HCT116 (cell line): Measurements from ENCODE around the gene PLEKHA5. TPM values are rescaled to one million over a fixed set of nuclear protein-coding genes. Genes with fewer than 3 reads are reported as not detected.

ENCODE experiments used
- ATAC-seq: fragments of 200-7000 bp; cut with Tn5 transposase; 2 replicates; pipeline ENCODE4 v1.9.1; 2020; ENCODE audit warnings: mild to moderate bottlenecking, moderate library complexity
- BruUV-seq: library from RNA; stranded (reverse); fragments of 400-500 nt; replicated peaks from 2 replicates; lab custom pipeline; 2021; lab: Mats Ljungman, UMichigan
- CTCF ChIA-PET: fragments of 300-600 bp; sonication (Branson Sonifier 250); formaldehyde crosslinking; loops from one replicate; lab custom pipeline; 2021; ENCODE audit warnings: antibody characterized with exemption; lab: Charles Lee
- POLR2A ChIA-PET: fragments of 300-600, 350-600 bp; sonication (Branson Sonifier 250); formaldehyde crosslinking; loops from one replicate; lab custom pipeline; 2021; ENCODE audit warnings: antibody characterized with exemption; lab: Charles Lee
- RAD21 ChIA-PET, 2 experiments: fragments of 300-600 bp; sonication (Branson Sonifier 250); formaldehyde crosslinking; loops; one replicate each; lab custom pipeline; 2023; ENCODE audit warnings: low total read pairs in 2 of 2; ENCODE audit not compliant: uncharacterized antibody in 2 of 2, unreplicated experiment in 2 of 2, low non-redundant PET in 1 of 2; lab: Charles Lee
- DNase-seq: peaks from one replicate; pipeline ENCODE4 v3.0.0-alpha.2; 2010; ENCODE audit warnings: low read depth, low spot score
- H2AFZ ChIP-seq: fragments of 200-600 bp; shearing (Covaris generic), sonication (generic); 2 replicates; pipeline ENCODE4 v1.6.1; 2017; ENCODE audit warnings: low read depth, mixed run types, mixed read lengths, antibody characterized with exemption, low read length; ENCODE audit not compliant: poor library complexity, severe bottlenecking
- H3K27ac ChIP-seq: 2 replicates; pipeline ENCODE4 v1.5.1; 2012; ENCODE audit warnings: low read depth, low read length
- H3K27me3 ChIP-seq: fragments of 200-600 bp; sonication (generic); 2 replicates; pipeline ENCODE4 v1.6.1; 2016; ENCODE audit warnings: mixed run types, low read length, mixed read lengths; ENCODE audit not compliant: insufficient read depth
- H3K36me3 ChIP-seq, 2 experiments: fragments of 200-500 bp in 1 of 2; fragments of 200-600 bp in 1 of 2; sonication (Bioruptor generic) in 1 of 2; sonication (generic) in 1 of 2; 2 replicates each; pipeline versions ENCODE4 v1.5.1 to v1.6.1; 2014 to 2016; ENCODE audit warnings: low read length in 2 of 2, inconsistent platforms in 1 of 2, mixed read lengths in 1 of 2, mixed run types in 1 of 2; ENCODE audit not compliant: insufficient read depth in 2 of 2, control insufficient read depth in 1 of 2
- H3K4me1 ChIP-seq, 2 experiments: fragments of 200-600 bp in 1 of 2; sonication (generic) in 1 of 2; 2 replicates each; pipeline versions ENCODE4 v1.5.1 to v1.6.1; 2012 to 2017; ENCODE audit warnings: low read length in 2 of 2, inconsistent platforms in 1 of 2, mild to moderate bottlenecking in 1 of 2, mixed read lengths in 1 of 2, mixed run types in 1 of 2, moderate library complexity in 1 of 2; ENCODE audit not compliant: insufficient read depth in 2 of 2, control insufficient read depth in 1 of 2
- H3K4me2 ChIP-seq: fragments of 200-600 bp; sonication (generic); 2 replicates; pipeline ENCODE4 v1.6.1; 2017; ENCODE audit warnings: mixed run types, low read length, mixed read lengths
- H3K4me3 ChIP-seq, 2 experiments: fragments of 200-600 bp in 1 of 2; sonication (generic) in 1 of 2; replicated peaks in 1 of 2; 2 replicates each; pipeline ENCODE4 v1.5.1; 2011 to 2016; ENCODE audit warnings: low read length in 2 of 2, control low read depth in 1 of 2, low read depth in 1 of 2, mild to moderate bottlenecking in 1 of 2, mixed read lengths in 1 of 2, mixed run types in 1 of 2
- H3K79me2 ChIP-seq: fragments of 200-600 bp; sonication (generic); 2 replicates; pipeline ENCODE4 v1.6.1; 2017; ENCODE audit warnings: mild to moderate bottlenecking, mixed run types, low read length, moderate library complexity, mixed read lengths; ENCODE audit not compliant: insufficient read depth
- H3K9ac ChIP-seq: fragments of 200-600 bp; sonication (generic); 2 replicates; pipeline ENCODE4 v1.6.1; 2016; ENCODE audit warnings: low read length, mixed read lengths
- H3K9me2 ChIP-seq: fragments of 200-600 bp; sonication (generic), shearing (Covaris generic); 2 replicates; pipeline ENCODE4 v1.6.1; 2017; ENCODE audit warnings: mixed run types, mild to moderate bottlenecking, moderate library complexity; ENCODE audit not compliant: insufficient read depth
- H3K9me3 ChIP-seq, 2 experiments: fragments of 200-500 bp in 1 of 2; fragments of 200-600 bp in 1 of 2; sonication (Bioruptor generic) in 1 of 2; sonication (generic) in 1 of 2; 2 replicates each; pipeline ENCODE4 v1.6.1; 2014 to 2017; ENCODE audit warnings: low read length in 2 of 2, mixed read lengths in 2 of 2, inconsistent platforms in 1 of 2, low read depth in 1 of 2, mild to moderate bottlenecking in 1 of 2, mixed run types in 1 of 2, moderate library complexity in 1 of 2; ENCODE audit not compliant: control insufficient read depth in 1 of 2, insufficient read depth in 1 of 2
- H4K20me1 ChIP-seq: fragments of 200-600 bp; sonication (generic), shearing (Covaris generic); 2 replicates; pipeline ENCODE4 v1.6.1; 2017; ENCODE audit warnings: mixed run types, mild to moderate bottlenecking, moderate library complexity; ENCODE audit not compliant: insufficient read depth
- CBX3 ChIP-seq: IDR thresholded peaks from 2 replicates; pipeline ENCODE4 v1.6.1; 2012; ENCODE audit warnings: low read depth
- CEBPB ChIP-seq: IDR thresholded peaks from 2 replicates; pipeline ENCODE4 v1.6.1; 2012; ENCODE audit warnings: low read depth
- ELF1 ChIP-seq: IDR thresholded peaks from 2 replicates; pipeline ENCODE4 v1.6.1; 2012; ENCODE audit warnings: low read depth, borderline replicate concordance
- EZH2 ChIP-seq: fragments of 200-600 bp; sonication (generic); IDR thresholded peaks from 2 replicates; pipeline ENCODE4 v1.6.1; 2017; ENCODE audit warnings: antibody characterized with exemption, mixed run types
- EZH2phosphoT487 ChIP-seq: fragments of 200-600 bp; IDR thresholded peaks from 2 replicates; pipeline ENCODE4 v1.6.1; 2018; ENCODE audit warnings: antibody characterized with exemption, borderline replicate concordance
- FOSL1 ChIP-seq: IDR thresholded peaks from 2 replicates; pipeline ENCODE4 v1.6.1; 2012; ENCODE audit warnings: low read depth
- POLR2A ChIP-seq: IDR thresholded peaks from 2 replicates; pipeline ENCODE4 v1.7.0; 2011; ENCODE audit warnings: borderline replicate concordance; ENCODE audit not compliant: insufficient read depth, insufficient read length; ENCODE audit errors: extremely low read depth
- POLR2AphosphoS5 ChIP-seq: IDR thresholded peaks from 2 replicates; pipeline ENCODE4 v1.6.1; 2011; ENCODE audit warnings: mild to moderate bottlenecking, low read depth, low read length, moderate library complexity
- RAD21 ChIP-seq: IDR thresholded peaks from 2 replicates; pipeline ENCODE4 v1.6.1; 2012; ENCODE audit warnings: low read depth, mild to moderate bottlenecking
- YY1 ChIP-seq: IDR thresholded peaks from 2 replicates; pipeline ENCODE4 v1.6.1; 2011; ENCODE audit warnings: low read length, low read depth, moderate library complexity, mild to moderate bottlenecking; ENCODE audit not compliant: insufficient replicate concordance; ENCODE audit errors: extremely low read depth
- ZFX ChIP-seq: fragments of 450-650 bp; IDR thresholded peaks from 2 replicates; pipeline ENCODE4 v1.6.1; 2017
- intact Hi-C: fragments of 100-400 bp; cut with micrococcal nuclease; formaldehyde crosslinking; loops from 2 replicates; pipeline ENCODE4 v1.10.0; 2022
- total RNA-seq: library from RNA; stranded (reverse); gene quantifications from one replicate; pipeline ENCODE4 v1.2.1, GENCODE V29; 2021; ENCODE audit not compliant: unreplicated experiment
- TF ChIP-seq, protein P1 (sequence below): IDR thresholded peaks from 2 replicates; pipeline ENCODE4 v1.6.1; 2012; ENCODE audit warnings: low read depth
- TF ChIP-seq, protein P2 (sequence below): IDR thresholded peaks from 2 replicates; pipeline ENCODE4 v1.6.1; 2012
- TF ChIP-seq, protein P3 (sequence below), 3 experiments: fragments of 200-600 bp in 1 of 3; sonication (generic) in 1 of 3; IDR thresholded peaks in 2 of 3; conservative IDR thresholded peaks in 1 of 3; 2 replicates each; pipeline ENCODE4 v1.5.1; 2012 to 2017; ENCODE audit warnings: low read depth in 2 of 3, low read length in 2 of 3, antibody characterized with exemption in 1 of 3, borderline replicate concordance in 1 of 3, control low read depth in 1 of 3, mild to moderate bottlenecking in 1 of 3, mixed read lengths in 1 of 3, mixed run types in 1 of 3, moderate library complexity in 1 of 3; ENCODE audit not compliant: insufficient read depth in 1 of 3
- TF ChIP-seq, protein P4 (sequence below): IDR thresholded peaks from 2 replicates; pipeline ENCODE4 v1.6.1; 2012

Gene PLEKHA5
- total RNA-seq, 1 experiment from 2014 or later: 18.9 TPM

DNA sequence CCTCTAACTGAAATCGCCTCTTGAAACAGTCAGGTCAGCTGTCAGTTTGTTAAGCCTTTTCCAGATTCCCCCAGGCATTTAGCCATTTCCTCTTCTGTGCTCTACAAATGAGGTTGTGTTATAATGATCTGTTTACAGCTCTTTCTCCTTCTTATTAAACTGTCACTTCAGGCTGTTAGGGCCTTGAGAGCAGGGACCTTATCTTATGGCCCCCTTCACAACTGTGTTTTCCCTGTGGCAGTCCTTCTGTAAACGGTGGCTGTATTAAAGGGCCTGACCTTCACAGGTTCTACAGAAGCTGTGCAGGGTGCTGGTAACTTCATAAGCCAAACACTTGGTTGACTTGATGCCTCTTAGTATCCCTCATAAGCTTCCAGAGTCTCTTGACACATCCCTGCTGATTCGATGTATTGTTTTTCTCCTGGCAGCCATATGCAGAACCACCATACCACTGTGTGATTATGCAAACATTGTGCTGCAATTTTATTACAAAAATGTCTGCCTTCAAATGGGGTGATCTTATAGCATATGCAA, 104.7 kb downstream of the PLEKHA5 start (continued):
- TF ChIP-seq, protein P1, sequence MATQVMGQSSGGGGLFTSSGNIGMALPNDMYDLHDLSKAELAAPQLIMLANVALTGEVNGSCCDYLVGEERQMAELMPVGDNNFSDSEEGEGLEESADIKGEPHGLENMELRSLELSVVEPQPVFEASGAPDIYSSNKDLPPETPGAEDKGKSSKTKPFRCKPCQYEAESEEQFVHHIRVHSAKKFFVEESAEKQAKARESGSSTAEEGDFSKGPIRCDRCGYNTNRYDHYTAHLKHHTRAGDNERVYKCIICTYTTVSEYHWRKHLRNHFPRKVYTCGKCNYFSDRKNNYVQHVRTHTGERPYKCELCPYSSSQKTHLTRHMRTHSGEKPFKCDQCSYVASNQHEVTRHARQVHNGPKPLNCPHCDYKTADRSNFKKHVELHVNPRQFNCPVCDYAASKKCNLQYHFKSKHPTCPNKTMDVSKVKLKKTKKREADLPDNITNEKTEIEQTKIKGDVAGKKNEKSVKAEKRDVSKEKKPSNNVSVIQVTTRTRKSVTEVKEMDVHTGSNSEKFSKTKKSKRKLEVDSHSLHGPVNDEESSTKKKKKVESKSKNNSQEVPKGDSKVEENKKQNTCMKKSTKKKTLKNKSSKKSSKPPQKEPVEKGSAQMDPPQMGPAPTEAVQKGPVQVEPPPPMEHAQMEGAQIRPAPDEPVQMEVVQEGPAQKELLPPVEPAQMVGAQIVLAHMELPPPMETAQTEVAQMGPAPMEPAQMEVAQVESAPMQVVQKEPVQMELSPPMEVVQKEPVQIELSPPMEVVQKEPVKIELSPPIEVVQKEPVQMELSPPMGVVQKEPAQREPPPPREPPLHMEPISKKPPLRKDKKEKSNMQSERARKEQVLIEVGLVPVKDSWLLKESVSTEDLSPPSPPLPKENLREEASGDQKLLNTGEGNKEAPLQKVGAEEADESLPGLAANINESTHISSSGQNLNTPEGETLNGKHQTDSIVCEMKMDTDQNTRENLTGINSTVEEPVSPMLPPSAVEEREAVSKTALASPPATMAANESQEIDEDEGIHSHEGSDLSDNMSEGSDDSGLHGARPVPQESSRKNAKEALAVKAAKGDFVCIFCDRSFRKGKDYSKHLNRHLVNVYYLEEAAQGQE: no peak

DNA sequence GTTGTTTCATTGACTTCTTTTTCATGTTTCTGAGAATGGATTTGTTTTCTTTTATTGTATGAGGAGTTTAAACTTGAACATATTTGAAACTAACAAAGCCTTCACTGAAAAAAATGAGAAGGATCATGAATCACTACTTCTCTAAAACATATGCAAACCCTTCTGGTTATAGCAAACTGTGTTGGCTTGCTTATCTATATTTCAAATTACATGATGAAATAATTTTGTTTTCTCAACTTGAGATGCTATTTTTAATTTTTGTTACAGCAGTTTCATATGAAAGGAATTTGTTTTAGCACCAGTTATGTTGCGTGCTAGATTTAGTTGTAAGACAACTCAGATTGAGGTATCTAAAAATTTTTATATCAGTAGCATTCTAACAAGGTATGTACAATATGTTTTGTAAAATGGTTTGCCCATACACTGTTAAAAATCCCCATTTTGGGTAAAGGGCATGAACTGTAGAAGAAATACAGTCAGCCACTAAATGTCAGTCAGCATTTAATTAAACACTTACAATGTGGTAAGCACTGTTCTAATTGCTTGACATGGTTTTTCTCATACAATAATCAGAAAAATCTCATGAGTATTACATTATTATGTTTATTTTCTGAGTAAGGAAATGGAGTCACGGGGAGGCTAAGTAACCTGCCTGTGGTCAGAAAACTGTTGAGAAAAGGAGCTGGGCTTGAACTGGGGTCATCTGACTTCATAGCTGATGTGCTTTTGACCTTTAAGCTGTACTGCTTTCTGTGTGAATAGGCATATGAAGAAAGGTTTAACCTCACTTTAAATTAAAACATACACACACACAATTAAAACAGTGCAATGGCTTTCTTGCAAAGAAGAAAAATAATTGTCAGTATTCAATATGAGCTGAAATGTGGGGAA, 105.7 kb downstream of the PLEKHA5 start:
- H3K4me2 ChIP-seq: no peak overlapping the region
- H3K79me2 ChIP-seq: peaks cover 18% of the 10 kb centered on the region
- no peak overlapping the region for H3K27ac ChIP-seq
- H4K20me1 ChIP-seq: peaks cover 4% of the 10 kb centered on the region; the same call in 1 of the 2 replicates
- CTCF ChIA-PET: no interaction called here
- H3K27me3 ChIP-seq: no peaks in the 10 kb centered on the region
- H2AFZ ChIP-seq: no peak overlapping the region
- RAD21 ChIA-PET: no interaction called here
- no peak overlapping the region for H3K4me3 ChIP-seq
- H3K36me3 ChIP-seq: no peaks in the 10 kb centered on the region
- ATAC-seq (no peak), DNase-seq (no peak)
- H3K9me3 ChIP-seq: no peaks in the 10 kb centered on the region
- POLR2A ChIA-PET: no interaction called here
- H3K4me1 ChIP-seq: no peaks in the 10 kb centered on the region
- H3K9ac ChIP-seq: no peak overlapping the region
- H3K9me2 ChIP-seq: no peaks in the 10 kb centered on the region
- intact Hi-C loops: no loop called here
- TF ChIP-seq, protein P2, sequence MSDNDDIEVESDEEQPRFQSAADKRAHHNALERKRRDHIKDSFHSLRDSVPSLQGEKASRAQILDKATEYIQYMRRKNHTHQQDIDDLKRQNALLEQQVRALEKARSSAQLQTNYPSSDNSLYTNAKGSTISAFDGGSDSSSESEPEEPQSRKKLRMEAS: no peak
- TF ChIP-seq POLR2A: no peak
- TF ChIP-seq CBX3: no peak
- no peak for TF ChIP-seq EZH2phosphoT487
- TF ChIP-seq, protein P3, sequence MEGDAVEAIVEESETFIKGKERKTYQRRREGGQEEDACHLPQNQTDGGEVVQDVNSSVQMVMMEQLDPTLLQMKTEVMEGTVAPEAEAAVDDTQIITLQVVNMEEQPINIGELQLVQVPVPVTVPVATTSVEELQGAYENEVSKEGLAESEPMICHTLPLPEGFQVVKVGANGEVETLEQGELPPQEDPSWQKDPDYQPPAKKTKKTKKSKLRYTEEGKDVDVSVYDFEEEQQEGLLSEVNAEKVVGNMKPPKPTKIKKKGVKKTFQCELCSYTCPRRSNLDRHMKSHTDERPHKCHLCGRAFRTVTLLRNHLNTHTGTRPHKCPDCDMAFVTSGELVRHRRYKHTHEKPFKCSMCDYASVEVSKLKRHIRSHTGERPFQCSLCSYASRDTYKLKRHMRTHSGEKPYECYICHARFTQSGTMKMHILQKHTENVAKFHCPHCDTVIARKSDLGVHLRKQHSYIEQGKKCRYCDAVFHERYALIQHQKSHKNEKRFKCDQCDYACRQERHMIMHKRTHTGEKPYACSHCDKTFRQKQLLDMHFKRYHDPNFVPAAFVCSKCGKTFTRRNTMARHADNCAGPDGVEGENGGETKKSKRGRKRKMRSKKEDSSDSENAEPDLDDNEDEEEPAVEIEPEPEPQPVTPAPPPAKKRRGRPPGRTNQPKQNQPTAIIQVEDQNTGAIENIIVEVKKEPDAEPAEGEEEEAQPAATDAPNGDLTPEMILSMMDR (IDR thresholded peaks at IDR 0.05 in 2 of 3, conservative IDR thresholded peaks at IDR 0.05 in 1 of 3; ENCODE audit: borderline replicate concordance in 1 of 3, insufficient read depth in 1 of 3, low read depth in 2 of 3, low read length in 2 of 3): no peak
- no peak for TF ChIP-seq ZFX
- TF ChIP-seq YY1: no peak
- TF ChIP-seq, protein P4, sequence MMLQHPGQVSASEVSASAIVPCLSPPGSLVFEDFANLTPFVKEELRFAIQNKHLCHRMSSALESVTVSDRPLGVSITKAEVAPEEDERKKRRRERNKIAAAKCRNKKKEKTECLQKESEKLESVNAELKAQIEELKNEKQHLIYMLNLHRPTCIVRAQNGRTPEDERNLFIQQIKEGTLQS: no peak
- no peak for TF ChIP-seq EZH2
- no peak for TF ChIP-seq CEBPB
- no peak for TF ChIP-seq POLR2AphosphoS5
- no peak for TF ChIP-seq ELF1
- no peak for TF ChIP-seq RAD21
- no peak for TF ChIP-seq FOSL1
- BruUV-seq: no TSS peak
